NT2/D1 (cell line): Measurements from ENCODE around the gene LRRC49.

ENCODE experiments used
- DNase-seq: peaks from one replicate; pipeline ENCODE4 v3.0.0-alpha.2; 2011; ENCODE audit warnings: low read depth, low spot score
- H3K27me3 ChIP-seq: 2 replicates; pipeline ENCODE4 v1.6.0; 2011; ENCODE audit warnings: mild to moderate bottlenecking; ENCODE audit not compliant: insufficient read length, insufficient read depth
- H3K36me3 ChIP-seq: 2 replicates; pipeline ENCODE4 v1.6.1; 2011; ENCODE audit warnings: mild to moderate bottlenecking, low read length, mixed read lengths; ENCODE audit not compliant: insufficient read depth, insufficient read length
- H3K4me1 ChIP-seq: 2 replicates; pipeline ENCODE4 v1.5.1; 2011; ENCODE audit not compliant: insufficient read depth, insufficient read length
- H3K4me3 ChIP-seq: 2 replicates; pipeline ENCODE4 v1.5.1; 2011; ENCODE audit warnings: low read depth; ENCODE audit not compliant: insufficient read length
- H3K9ac ChIP-seq: 2 replicates; pipeline ENCODE4 v1.6.0; 2011; ENCODE audit warnings: low read depth; ENCODE audit not compliant: insufficient read length
- H3K9me3 ChIP-seq: 2 replicates; pipeline ENCODE4 v1.5.1; 2011; ENCODE audit warnings: mild to moderate bottlenecking, low read length; ENCODE audit not compliant: insufficient read depth
- SUZ12 ChIP-seq: IDR thresholded peaks from 2 replicates; pipeline ENCODE4 v1.6.1; 2011; ENCODE audit not compliant: insufficient read length, insufficient read depth; ENCODE audit errors: extremely low read depth
- YY1 ChIP-seq: IDR thresholded peaks from 2 replicates; pipeline ENCODE4 v1.6.1; 2011; ENCODE audit not compliant: insufficient read length, insufficient read depth
- ZNF274 ChIP-seq: IDR thresholded peaks from 2 replicates; pipeline ENCODE4 v1.6.1; 2011; ENCODE audit warnings: mild to moderate bottlenecking, low read depth, low read length

Gene LRRC49

DNA sequence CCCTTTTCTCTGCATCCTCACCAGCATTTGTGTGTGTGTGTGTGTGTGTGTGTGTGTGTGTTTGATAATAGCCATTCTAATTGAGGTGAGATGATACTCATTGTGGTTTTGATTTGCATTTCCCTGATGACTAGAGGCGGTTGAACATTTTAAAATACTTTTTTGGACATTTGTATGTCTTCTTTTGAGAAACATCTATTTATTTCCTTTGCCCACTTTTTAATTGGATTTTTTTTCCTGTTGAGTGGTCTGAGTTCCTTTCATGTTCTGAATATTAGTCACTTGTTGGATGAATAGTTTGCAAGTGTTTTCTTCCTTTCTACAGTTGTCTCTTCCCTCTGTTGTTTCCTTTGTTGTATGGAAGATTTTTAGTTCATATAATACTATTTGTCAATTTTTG, 168.4 kb downstream of the LRRC49 start:
- no peak for TF ChIP-seq YY1
- TF ChIP-seq SUZ12 = no peak
- TF ChIP-seq ZNF274 = no peak
- Histone ChIP-seq H3K4me1 (no peaks in the 10 kb centered on the region), H3K9me3 (peaks cover 32% of the 10 kb centered on the region; the same call in 1 of the 2 replicates), H3K9ac (no peak overlapping the region), H3K27me3 (no peaks in the 10 kb centered on the region), H3K4me3 (no peak overlapping the region), H3K36me3 (no peaks in the 10 kb centered on the region)
- DNase-seq = no peak

- H3K9ac ChIP-seq = no peak overlapping the region
- no peak overlapping the region for H3K4me3 ChIP-seq
- DNase-seq = no peak
- no peaks in the 10 kb centered on the region for H3K4me1 ChIP-seq
- H3K36me3 ChIP-seq = no peaks in the 10 kb centered on the region
- H3K9me3 ChIP-seq = peaks cover 3% of the 10 kb centered on the region; the same call in 1 of the 2 replicates
- no peak for TF ChIP-seq SUZ12
- no peak for TF ChIP-seq ZNF274
- no peak for TF ChIP-seq YY1
- H3K27me3 ChIP-seq = no peaks in the 10 kb centered on the region
Observed at GRCh38 chr15:71066983-71067382, 174.4 kb downstream of the LRRC49 start.

GRCh38 chr15:71069693-71070092, 177.1 kb downstream of the LRRC49 start:
- peaks cover 3% of the 10 kb centered on the region for H3K9me3 ChIP-seq
- no peaks in the 10 kb centered on the region for H3K36me3 ChIP-seq
- H3K9ac ChIP-seq = no peak overlapping the region
- H3K27me3 ChIP-seq = no peaks in the 10 kb centered on the region
- TF ChIP-seq SUZ12 = no peak
- no peak for TF ChIP-seq YY1
- no peak for TF ChIP-seq ZNF274
- H3K4me1 ChIP-seq = no peaks in the 10 kb centered on the region
- no peak for DNase-seq
- H3K4me3 ChIP-seq = no peak overlapping the region

- Histone ChIP-seq H3K4me3 (no peak overlapping the region), H3K36me3 (no peaks in the 10 kb centered on the region), H3K4me1 (no peaks in the 10 kb centered on the region), H3K9ac (no peak overlapping the region), H3K9me3 (peaks cover 3% of the 10 kb centered on the region), H3K27me3 (no peaks in the 10 kb centered on the region)
- TF ChIP-seq SUZ12 (no peak), YY1 (no peak), ZNF274 (no peak)
- no peak for DNase-seq
Observed at GRCh38 chr15:71071529-71071928, 178.9 kb downstream of the LRRC49 start.

- Histone ChIP-seq H3K9ac (no peak overlapping the region), H3K36me3 (no peaks in the 10 kb centered on the region), H3K4me3 (no peak overlapping the region), H3K9me3 (peaks cover 3% of the 10 kb centered on the region), H3K4me1 (no peaks in the 10 kb centered on the region), H3K27me3 (no peaks in the 10 kb centered on the region)
- TF ChIP-seq YY1 = no peak
- no peak for TF ChIP-seq SUZ12
- no peak for TF ChIP-seq ZNF274
- no peak for DNase-seq
Observed at GRCh38 chr15:71072423-71072822, 179.8 kb downstream of the LRRC49 start.

- peaks cover 52% of the 10 kb centered on the region for H3K27me3 ChIP-seq
- no peak for TF ChIP-seq YY1
- no peak for TF ChIP-seq ZNF274
- TF ChIP-seq SUZ12 = no peak
- H3K4me1 ChIP-seq = no peaks in the 10 kb centered on the region
- no peaks in the 10 kb centered on the region; the same call in 1 of the 2 replicates for H3K9me3 ChIP-seq
- H3K36me3 ChIP-seq = no peaks in the 10 kb centered on the region
- H3K9ac ChIP-seq = no peak overlapping the region
- no peak for DNase-seq
- H3K4me3 ChIP-seq = no peak overlapping the region
Observed at GRCh38 chr15:71078506-71079207, 186.0 kb downstream of the LRRC49 start.

DNA sequence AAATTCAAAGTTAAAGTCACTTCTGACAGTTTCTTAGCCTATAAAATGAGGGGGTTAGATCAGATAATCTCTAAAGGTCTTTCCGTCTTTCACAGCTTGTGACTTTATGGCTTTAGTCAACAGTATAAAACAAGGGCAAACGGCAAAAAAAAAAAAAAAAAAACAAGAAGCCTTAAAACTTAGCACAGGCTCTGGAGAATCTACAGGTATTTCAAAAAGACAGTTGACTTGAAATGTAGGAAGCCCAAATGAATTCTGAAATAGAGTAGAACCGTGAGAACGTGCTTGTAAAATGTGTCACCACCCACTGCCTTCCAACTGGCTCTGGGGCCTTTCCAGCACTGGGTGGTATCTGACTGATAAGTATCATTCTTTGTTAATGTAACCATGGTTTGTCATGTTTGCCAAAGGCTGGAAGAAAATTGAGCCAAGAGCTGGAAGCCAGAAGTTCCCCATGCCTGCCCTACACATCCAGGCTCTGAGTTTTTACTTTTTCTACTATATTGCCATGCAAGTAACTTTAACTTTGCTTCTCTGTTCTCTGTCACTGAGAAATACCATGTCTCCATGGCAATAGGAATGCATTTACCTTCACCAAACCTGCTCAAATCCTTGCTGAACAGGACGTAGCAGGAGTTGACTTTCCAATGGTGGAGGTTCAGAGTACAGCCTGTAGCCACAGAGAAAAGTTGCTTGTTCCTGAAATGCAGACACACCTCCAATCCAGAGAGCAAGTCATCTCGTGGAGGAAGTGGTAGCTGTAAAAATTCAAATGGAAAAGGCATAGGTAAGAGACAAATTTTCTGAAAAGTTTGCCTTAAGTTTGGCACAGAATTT, 186.8 kb downstream of the LRRC49 start:
- no peak overlapping the region for H3K9ac ChIP-seq
- peaks cover 59% of the 10 kb centered on the region for H3K27me3 ChIP-seq
- H3K4me1 ChIP-seq = no peaks in the 10 kb centered on the region
- no peaks in the 10 kb centered on the region for H3K36me3 ChIP-seq
- DNase-seq = no peak
- no peak overlapping the region for H3K4me3 ChIP-seq
- H3K9me3 ChIP-seq = no peaks in the 10 kb centered on the region; the same call in 1 of the 2 replicates
- TF ChIP-seq YY1 = no peak
- no peak for TF ChIP-seq SUZ12
- no peak for TF ChIP-seq ZNF274
